ENCODE data around the gene ADH1B.

ADH1B gene

GRCh38 chr4:99361899-99362275, 40.7 kb upstream of the ADH1B start (continued):
- TF ChIP-seq ZNF174 (tag by site-specific recombination; IDR thresholded peaks at IDR 0.05) (no peak), EGR2 (tag by site-specific recombination; IDR thresholded peaks at IDR 0.05; ENCODE audit: low read depth) (no peak), ZNF132 (tag by site-specific recombination; IDR thresholded peaks at IDR 0.05; ENCODE audit: borderline replicate concordance) (no peak), ZNF664 (tag by site-specific recombination; IDR thresholded peaks at IDR 0.05) (no peak), SCRT2 (tag by site-specific recombination; IDR thresholded peaks at IDR 0.05) (no peak)

- CTCF ChIA-PET = no interaction called here
- no peaks in the 10 kb centered on the region for H3K36me3 ChIP-seq (ENCODE audit: control insufficient read depth in 2 of 2, insufficient read depth in 1 of 2, low read length in 2 of 2)
- H3K9me3 ChIP-seq (ENCODE audit: control insufficient read depth, insufficient read depth, low read depth, low read length) = no peaks in the 10 kb centered on the region
- no peaks in the 10 kb centered on the region for H3K4me1 ChIP-seq (ENCODE audit: control insufficient read depth, insufficient read depth, low read length)
- no peak overlapping the region for H3K27ac ChIP-seq (ENCODE audit: extremely low read depth, low read depth, low read length)
- TF ChIP-seq ZFP41 (tag by site-specific recombination; IDR thresholded peaks at IDR 0.05; ENCODE audit: borderline replicate concordance) (no peak), ZNF140 (tag by site-specific recombination; IDR thresholded peaks at IDR 0.05) (no peak), ZNF660 (tag by site-specific recombination; IDR thresholded peaks at IDR 0.05) (no peak), ZNF510 (tag by site-specific recombination; IDR thresholded peaks at IDR 0.05; ENCODE audit: insufficient replicate concordance) (no peak), SETDB1 (IDR thresholded peaks at IDR 0.05; ENCODE audit: insufficient read length, low read length) (no peak), ZNF366 (tag by site-specific recombination; conservative IDR thresholded peaks at IDR 0.05) (no peak), SALL2 (tag by site-specific recombination; IDR thresholded peaks at IDR 0.05; ENCODE audit: borderline replicate concordance) (no peak), KLF10 (tag by site-specific recombination; IDR thresholded peaks at IDR 0.05) (no peak), ZNF184 (tag by site-specific recombination; IDR thresholded peaks at IDR 0.05) (no peak), ZNF76 (tag by site-specific recombination; IDR thresholded peaks at IDR 0.05; ENCODE audit: borderline replicate concordance, low read depth) (no peak), GFI1B (tag by site-specific recombination; IDR thresholded peaks at IDR 0.05) (no peak), ZNF266 (tag by site-specific recombination; IDR thresholded peaks at IDR 0.05; ENCODE audit: low read depth) (no peak), ZNF830 (tag by site-specific recombination; IDR thresholded peaks at IDR 0.05; ENCODE audit: low read depth) (no peak), PATZ1 (tag by site-specific recombination; IDR thresholded peaks at IDR 0.05) (no peak), ZNF175 (tag by site-specific recombination; IDR thresholded peaks at IDR 0.05) (no peak), ZSCAN16 (tag by site-specific recombination; IDR thresholded peaks at IDR 0.05) (no peak), ZBTB7A (tag by site-specific recombination; IDR thresholded peaks at IDR 0.05; ENCODE audit: low read depth) (no peak)
- TF ChIP-seq, protein P1, sequence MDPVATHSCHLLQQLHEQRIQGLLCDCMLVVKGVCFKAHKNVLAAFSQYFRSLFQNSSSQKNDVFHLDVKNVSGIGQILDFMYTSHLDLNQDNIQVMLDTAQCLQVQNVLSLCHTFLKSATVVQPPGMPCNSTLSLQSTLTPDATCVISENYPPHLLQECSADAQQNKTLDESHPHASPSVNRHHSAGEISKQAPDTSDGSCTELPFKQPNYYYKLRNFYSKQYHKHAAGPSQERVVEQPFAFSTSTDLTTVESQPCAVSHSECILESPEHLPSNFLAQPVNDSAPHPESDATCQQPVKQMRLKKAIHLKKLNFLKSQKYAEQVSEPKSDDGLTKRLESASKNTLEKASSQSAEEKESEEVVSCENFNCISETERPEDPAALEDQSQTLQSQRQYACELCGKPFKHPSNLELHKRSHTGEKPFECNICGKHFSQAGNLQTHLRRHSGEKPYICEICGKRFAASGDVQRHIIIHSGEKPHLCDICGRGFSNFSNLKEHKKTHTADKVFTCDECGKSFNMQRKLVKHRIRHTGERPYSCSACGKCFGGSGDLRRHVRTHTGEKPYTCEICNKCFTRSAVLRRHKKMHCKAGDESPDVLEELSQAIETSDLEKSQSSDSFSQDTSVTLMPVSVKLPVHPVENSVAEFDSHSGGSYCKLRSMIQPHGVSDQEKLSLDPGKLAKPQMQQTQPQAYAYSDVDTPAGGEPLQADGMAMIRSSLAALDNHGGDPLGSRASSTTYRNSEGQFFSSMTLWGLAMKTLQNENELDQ (tag by site-specific recombination; IDR thresholded peaks at IDR 0.05; ENCODE audit: low read depth) = no peak
- TF ChIP-seq, protein P2, sequence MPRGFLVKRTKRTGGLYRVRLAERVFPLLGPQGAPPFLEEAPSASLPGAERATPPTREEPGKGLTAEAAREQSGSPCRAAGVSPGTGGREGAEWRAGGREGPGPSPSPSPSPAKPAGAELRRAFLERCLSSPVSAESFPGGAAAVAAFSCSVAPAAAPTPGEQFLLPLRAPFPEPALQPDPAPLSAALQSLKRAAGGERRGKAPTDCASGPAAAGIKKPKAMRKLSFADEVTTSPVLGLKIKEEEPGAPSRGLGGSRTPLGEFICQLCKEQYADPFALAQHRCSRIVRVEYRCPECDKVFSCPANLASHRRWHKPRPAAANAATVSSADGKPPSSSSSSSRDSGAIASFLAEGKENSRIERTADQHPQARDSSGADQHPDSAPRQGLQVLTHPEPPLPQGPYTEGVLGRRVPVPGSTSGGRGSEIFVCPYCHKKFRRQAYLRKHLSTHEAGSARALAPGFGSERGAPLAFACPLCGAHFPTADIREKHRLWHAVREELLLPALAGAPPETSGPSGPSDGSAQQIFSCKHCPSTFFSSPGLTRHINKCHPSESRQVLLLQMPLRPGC (tag by site-specific recombination; IDR thresholded peaks at IDR 0.05) = no peak
- TF ChIP-seq, protein P3, sequence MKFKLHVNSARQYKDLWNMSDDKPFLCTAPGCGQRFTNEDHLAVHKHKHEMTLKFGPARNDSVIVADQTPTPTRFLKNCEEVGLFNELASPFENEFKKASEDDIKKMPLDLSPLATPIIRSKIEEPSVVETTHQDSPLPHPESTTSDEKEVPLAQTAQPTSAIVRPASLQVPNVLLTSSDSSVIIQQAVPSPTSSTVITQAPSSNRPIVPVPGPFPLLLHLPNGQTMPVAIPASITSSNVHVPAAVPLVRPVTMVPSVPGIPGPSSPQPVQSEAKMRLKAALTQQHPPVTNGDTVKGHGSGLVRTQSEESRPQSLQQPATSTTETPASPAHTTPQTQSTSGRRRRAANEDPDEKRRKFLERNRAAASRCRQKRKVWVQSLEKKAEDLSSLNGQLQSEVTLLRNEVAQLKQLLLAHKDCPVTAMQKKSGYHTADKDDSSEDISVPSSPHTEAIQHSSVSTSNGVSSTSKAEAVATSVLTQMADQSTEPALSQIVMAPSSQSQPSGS (tag by site-specific recombination; IDR thresholded peaks at IDR 0.05; ENCODE audit: low read depth) = no peak
- H3K4me3 ChIP-seq (ENCODE audit: low read depth, low read length) = no peak overlapping the region
- POLR2A ChIA-PET = no interaction called here
Measured at GRCh38 chr4:99361268-99361898, 40.2 kb upstream of the ADH1B start.
